HG02852 (cell line): ENCODE measurements around the gene WDR20.
"Not testable (repeated sequence)": the region's sequence is repeated elsewhere in the genome, so short reads cannot be mapped to it uniquely, and the experiment has no call there.

Experiments
- ATAC-seq: cut with Tn5 transposase; IDR thresholded peaks from one replicate; pipeline ENCODE4 v1.9.1; 2021; ENCODE audit warnings: mild to moderate bottlenecking, moderate library complexity; ENCODE audit not compliant: unreplicated experiment

The WDR20 gene

GRCh38 chr14:102139286-102140026 lies at the start of gene WDR20:
Gene WDR20, plus strand, starts transcription at chr14:102139897. Its CDS starts 27 bp downstream, at chr14:102139924.
- ATAC-seq = peak; percentile 86

- ATAC-seq = no peak
Measured at GRCh38 chr14:102090713-102091112, 49.0 kb upstream of the WDR20 start.

- ATAC-seq = no peak
Measured at GRCh38 chr14:102092806-102093205, 46.9 kb upstream of the WDR20 start.

- no peak for ATAC-seq
Measured at GRCh38 chr14:102094101-102094500, 45.6 kb upstream of the WDR20 start.

GRCh38 chr14:102095231-102095870 lies 44.3 kb upstream of the WDR20 start:
- ATAC-seq = no peak

- no peak for ATAC-seq
Measured at GRCh38 chr14:102095871-102096568, 43.7 kb upstream of the WDR20 start.

GRCh38 chr14:102096569-102097188 lies 43.0 kb upstream of the WDR20 start:
- no peak for ATAC-seq

- no peak for ATAC-seq
Measured at GRCh38 chr14:102097441-102098135, 42.1 kb upstream of the WDR20 start.

GRCh38 chr14:102103062-102103695 lies 36.5 kb upstream of the WDR20 start:
- no peak for ATAC-seq

- ATAC-seq = no peak
Measured at GRCh38 chr14:102105369-102105768, 34.3 kb upstream of the WDR20 start.

GRCh38 chr14:102109332-102109731 lies 30.4 kb upstream of the WDR20 start:
- ATAC-seq = not testable (repeated sequence)

- no peak for ATAC-seq
Measured at GRCh38 chr14:102111101-102111500, 28.6 kb upstream of the WDR20 start.

GRCh38 chr14:102116361-102117180 lies 23.1 kb upstream of the WDR20 start:
- ATAC-seq = no peak

GRCh38 chr14:102117852-102118251 lies 21.8 kb upstream of the WDR20 start:
- ATAC-seq = no peak

GRCh38 chr14:102120888-102121287 lies 18.8 kb upstream of the WDR20 start:
- no peak for ATAC-seq

- no peak for ATAC-seq
Measured at GRCh38 chr14:102121567-102121966, 18.1 kb upstream of the WDR20 start.

GRCh38 chr14:102124419-102124818 lies 15.3 kb upstream of the WDR20 start:
- ATAC-seq = no peak

- no peak for ATAC-seq
Measured at GRCh38 chr14:102125546-102125945, 14.2 kb upstream of the WDR20 start.

GRCh38 chr14:102126807-102127455 lies 12.8 kb upstream of the WDR20 start:
- ATAC-seq = no peak
